GM23338 (cell line): ENCODE measurements around the gene URM1. TPM values are rescaled to one million over a fixed set of nuclear protein-coding genes. Genes with fewer than 3 reads are reported as not detected.

Experiments used
- ATAC-seq: fragments of 200-7000 bp; cut with Tn5 transposase; 3 replicates; pipeline ENCODE4 v1.9.1; 2020
- DNase-seq: peaks from one replicate; pipeline ENCODE4 v3.0.0-alpha.2; 2015; ENCODE audit warnings: low spot score
- H2AFZ ChIP-seq: fragments of 200-600 bp; sonication (generic); 2 replicates; pipeline ENCODE4 v1.8.0; 2016; ENCODE audit warnings: antibody characterized with exemption, mild to moderate bottlenecking, moderate library complexity
- H3F3A ChIP-seq: fragments of 200-600 bp; sonication (generic); replicated peaks from 2 replicates; pipeline ENCODE4 v1.8.0; 2017; ENCODE audit warnings: antibody characterized with exemption, mixed run types, low read depth
- H3K27ac ChIP-seq: fragments of 200-600 bp; sonication (generic); 2 replicates; pipeline ENCODE4 v1.6.1; 2016; ENCODE audit warnings: low read depth
- H3K27me3 ChIP-seq: fragments of 200-600 bp; sonication (generic); 2 replicates; pipeline ENCODE4 v1.8.0; 2016; ENCODE audit warnings: mild to moderate bottlenecking, mixed run types, moderate library complexity; ENCODE audit not compliant: insufficient read depth
- H3K36me3 ChIP-seq: fragments of 200-600 bp; sonication (generic); 2 replicates; pipeline ENCODE4 v1.8.0; 2016; ENCODE audit warnings: mild to moderate bottlenecking; ENCODE audit not compliant: insufficient read depth
- H3K4me1 ChIP-seq: fragments of 200-600 bp; sonication (generic); 2 replicates; pipeline ENCODE4 v1.8.0; 2016; ENCODE audit warnings: mild to moderate bottlenecking, moderate library complexity; ENCODE audit not compliant: insufficient read depth
- H3K4me2 ChIP-seq: fragments of 200-600 bp; sonication (generic); 2 replicates; pipeline ENCODE4 v1.7.1; 2017; ENCODE audit warnings: mixed run types
- H3K4me3 ChIP-seq: fragments of 200-600 bp; sonication (generic); 2 replicates; pipeline ENCODE4 v1.6.1; 2016; ENCODE audit warnings: mixed run types
- H3K79me2 ChIP-seq: fragments of 200-600 bp; sonication (generic); replicated peaks from 2 replicates; pipeline ENCODE4 v1.8.0; 2017; ENCODE audit warnings: mild to moderate bottlenecking; ENCODE audit not compliant: insufficient read depth
- H3K9me2 ChIP-seq: fragments of 200-600 bp; sonication (generic); 2 replicates; pipeline ENCODE4 v1.8.0; 2017; ENCODE audit not compliant: insufficient read depth
- H4K20me1 ChIP-seq: fragments of 200-600 bp; sonication (generic); replicated peaks from 2 replicates; pipeline ENCODE4 v1.8.0; 2017; ENCODE audit warnings: mild to moderate bottlenecking; ENCODE audit not compliant: insufficient read depth
- H3K27ac Mint-ChIP-seq: 2 replicates; pipeline ENCODE4 v1.8.0; 2020; ENCODE audit warnings: inconsistent platforms, mild to moderate bottlenecking, moderate library complexity, mixed read lengths
- H3K27me3 Mint-ChIP-seq: 3 replicates; pipeline ENCODE4 v1.8.0; 2022; ENCODE audit warnings: low read depth, mild to moderate bottlenecking, moderate library complexity, mixed read lengths, inconsistent platforms; ENCODE audit not compliant: insufficient read depth, poor library complexity
- H3K36me3 Mint-ChIP-seq: 3 replicates; pipeline ENCODE4 v1.8.0; 2021; ENCODE audit warnings: low read depth, mild to moderate bottlenecking, inconsistent platforms, moderate library complexity, mixed read lengths
- H3K4me1 Mint-ChIP-seq: 3 replicates; pipeline ENCODE4 v1.8.0; 2020; ENCODE audit warnings: mild to moderate bottlenecking, inconsistent platforms, mixed read lengths
- H3K4me3 Mint-ChIP-seq: 3 replicates; pipeline ENCODE4 v1.8.0; 2021; ENCODE audit warnings: moderate library complexity, mild to moderate bottlenecking, inconsistent platforms, mixed read lengths
- H3K9me3 Mint-ChIP-seq: 3 replicates; pipeline ENCODE4 v1.8.0; 2020; ENCODE audit warnings: moderate library complexity, mild to moderate bottlenecking, inconsistent platforms, mixed read lengths
- CREB1 ChIP-seq: fragments of 250-450 bp; sonication (Bioruptor Pico); IDR thresholded peaks from 2 replicates; pipeline ENCODE4 v1.5.0; 2020; ENCODE audit warnings: low read depth, mild to moderate bottlenecking, moderate library complexity
- EZH2 ChIP-seq: fragments of 200-600 bp; sonication (generic); IDR thresholded peaks from one replicate; pipeline ENCODE4 v1.8.0; 2017; ENCODE audit warnings: antibody characterized with exemption, mild to moderate bottlenecking, low read depth; ENCODE audit not compliant: unreplicated experiment
- EZH2phosphoT487 ChIP-seq: fragments of 200-600 bp; sonication (generic); IDR thresholded peaks from one replicate; pipeline ENCODE4 v1.8.1; 2018; ENCODE audit warnings: antibody characterized with exemption; ENCODE audit not compliant: unreplicated experiment
- JUNB ChIP-seq: IDR thresholded peaks from one replicate; pipeline ENCODE4 v1.6.1; 2016; ENCODE audit warnings: antibody characterized with exemption; ENCODE audit not compliant: unreplicated experiment
- NANOG ChIP-seq: IDR thresholded peaks from 2 replicates; pipeline ENCODE4 v1.6.1; 2016; ENCODE audit warnings: antibody characterized with exemption, borderline replicate concordance
- POLR2AphosphoS5 ChIP-seq: IDR thresholded peaks from 2 replicates; pipeline ENCODE4 v1.6.1; 2016; ENCODE audit warnings: antibody characterized with exemption, low read depth
- STAT1 ChIP-seq: IDR thresholded peaks from one replicate; pipeline ENCODE4 v1.6.1; 2016; ENCODE audit warnings: antibody characterized with exemption; ENCODE audit not compliant: unreplicated experiment
- ZNF114 ChIP-seq: fragments of 250-450 bp; sonication (Bioruptor Pico); IDR thresholded peaks from 2 replicates; pipeline ENCODE4 v1.5.0; 2020; ENCODE audit warnings: mild to moderate bottlenecking, moderate library complexity
- ZNF331 ChIP-seq: fragments of 250-450 bp; sonication (Bioruptor Pico); IDR thresholded peaks from 2 replicates; pipeline ENCODE4 v1.5.0; 2020; ENCODE audit warnings: low read depth, mild to moderate bottlenecking, moderate library complexity
- polyA plus RNA-seq: library from polyadenylated mRNA; unstranded; fragments of >200 nt; fragmentation: Nextera tagmentation; extraction: Ambion mirVana; gene quantifications from 2 replicates; pipeline ENCODE4 v1.2.1, GENCODE V29; 2016
- total RNA-seq: library from RNA; depleted of rRNA; stranded (reverse); fragments of >200 nt; shearing (Covaris generic); gene quantifications from 2 replicates; pipeline ENCODE4 v1.2.3, GENCODE V29; 2014
- TF ChIP-seq, protein P1 (sequence below): IDR thresholded peaks from one replicate; pipeline ENCODE4 v1.6.1; 2018; ENCODE audit warnings: antibody characterized with exemption; ENCODE audit not compliant: unreplicated experiment
- TF ChIP-seq, protein P2 (sequence below): fragments of 250-450 bp; sonication (Bioruptor Pico); IDR thresholded peaks from 2 replicates; pipeline ENCODE4 v1.5.0; 2020; ENCODE audit warnings: mild to moderate bottlenecking, moderate library complexity
- TF ChIP-seq, protein P3 (sequence below), 2 experiments: fragments of 200-600 bp in 1 of 2; sonication (generic) in 1 of 2; conservative IDR thresholded peaks; 2 replicates each; pipeline versions ENCODE4 v1.5.1 to v1.6.1; 2016 to 2017; ENCODE audit warnings: antibody characterized with exemption in 2 of 2, low read depth in 2 of 2, mild to moderate bottlenecking in 2 of 2, moderate library complexity in 1 of 2
- TF ChIP-seq, protein P4 (sequence below): IDR thresholded peaks from 2 replicates; pipeline ENCODE4 v1.6.1; 2016; ENCODE audit warnings: antibody characterized with exemption

URM1 gene
- total and polyA plus RNA-seq, 2 experiments from 2014 or later, result 28.6 to 47.8 TPM

DNA sequence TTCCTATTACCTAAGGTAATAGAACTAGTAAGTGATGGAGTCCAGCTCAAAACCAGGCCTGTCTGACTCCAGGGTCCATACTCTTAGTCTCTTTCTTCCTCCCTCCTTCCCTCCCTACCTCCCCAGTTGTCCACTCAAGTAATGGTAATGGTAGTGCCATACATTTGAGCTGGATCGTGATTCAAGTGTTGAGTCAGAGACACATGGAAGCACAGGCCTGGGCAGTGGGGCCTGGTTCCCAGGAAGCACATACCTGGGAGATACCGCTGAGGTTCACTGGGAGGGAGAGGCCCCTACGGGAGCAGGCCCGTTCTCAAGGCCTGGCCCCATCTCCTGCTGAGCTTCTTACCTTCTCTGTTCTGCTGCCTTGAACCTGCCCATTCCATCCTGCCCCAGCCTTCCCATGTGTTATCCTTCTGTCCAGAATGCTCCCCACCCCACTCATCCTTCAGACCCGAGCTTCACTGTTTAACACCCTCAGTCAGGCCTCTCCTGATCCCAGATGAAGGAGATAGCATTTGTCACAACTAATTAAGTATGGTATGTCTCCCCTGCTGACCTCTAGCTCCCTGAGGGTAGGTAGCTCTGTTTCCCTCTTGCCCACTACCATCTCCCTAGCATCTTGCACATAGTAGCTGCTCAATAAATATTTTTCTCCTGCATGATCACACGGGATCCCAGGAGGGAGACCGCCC, 13.8 kb downstream of the URM1 start:
- Histone ChIP-seq H3K27me3 (peaks cover 91% of the 10 kb centered on the region), H3K79me2 (peaks cover 13% of the 10 kb centered on the region; the same call in 1 of the 2 replicates), H2AFZ (no peak overlapping the region), H3F3A (peaks cover 23% of the 10 kb centered on the region), H3K36me3 (peaks cover 10% of the 10 kb centered on the region; the same call in 1 of the 2 replicates), H3K4me2 (peak overlapping the region; percentile 77), H3K4me1 (peaks cover 63% of the 10 kb centered on the region), H3K27ac (no peak overlapping the region), H4K20me1 (peaks cover 37% of the 10 kb centered on the region), H3K4me3 (peak overlapping the region; percentile 31; the same call in 1 of the 2 replicates), H3K9me2 (no peaks in the 10 kb centered on the region)
- TF ChIP-seq, protein P1, sequence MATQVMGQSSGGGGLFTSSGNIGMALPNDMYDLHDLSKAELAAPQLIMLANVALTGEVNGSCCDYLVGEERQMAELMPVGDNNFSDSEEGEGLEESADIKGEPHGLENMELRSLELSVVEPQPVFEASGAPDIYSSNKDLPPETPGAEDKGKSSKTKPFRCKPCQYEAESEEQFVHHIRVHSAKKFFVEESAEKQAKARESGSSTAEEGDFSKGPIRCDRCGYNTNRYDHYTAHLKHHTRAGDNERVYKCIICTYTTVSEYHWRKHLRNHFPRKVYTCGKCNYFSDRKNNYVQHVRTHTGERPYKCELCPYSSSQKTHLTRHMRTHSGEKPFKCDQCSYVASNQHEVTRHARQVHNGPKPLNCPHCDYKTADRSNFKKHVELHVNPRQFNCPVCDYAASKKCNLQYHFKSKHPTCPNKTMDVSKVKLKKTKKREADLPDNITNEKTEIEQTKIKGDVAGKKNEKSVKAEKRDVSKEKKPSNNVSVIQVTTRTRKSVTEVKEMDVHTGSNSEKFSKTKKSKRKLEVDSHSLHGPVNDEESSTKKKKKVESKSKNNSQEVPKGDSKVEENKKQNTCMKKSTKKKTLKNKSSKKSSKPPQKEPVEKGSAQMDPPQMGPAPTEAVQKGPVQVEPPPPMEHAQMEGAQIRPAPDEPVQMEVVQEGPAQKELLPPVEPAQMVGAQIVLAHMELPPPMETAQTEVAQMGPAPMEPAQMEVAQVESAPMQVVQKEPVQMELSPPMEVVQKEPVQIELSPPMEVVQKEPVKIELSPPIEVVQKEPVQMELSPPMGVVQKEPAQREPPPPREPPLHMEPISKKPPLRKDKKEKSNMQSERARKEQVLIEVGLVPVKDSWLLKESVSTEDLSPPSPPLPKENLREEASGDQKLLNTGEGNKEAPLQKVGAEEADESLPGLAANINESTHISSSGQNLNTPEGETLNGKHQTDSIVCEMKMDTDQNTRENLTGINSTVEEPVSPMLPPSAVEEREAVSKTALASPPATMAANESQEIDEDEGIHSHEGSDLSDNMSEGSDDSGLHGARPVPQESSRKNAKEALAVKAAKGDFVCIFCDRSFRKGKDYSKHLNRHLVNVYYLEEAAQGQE, result no peak
- no peak for TF ChIP-seq EZH2phosphoT487
- TF ChIP-seq, protein P2, sequence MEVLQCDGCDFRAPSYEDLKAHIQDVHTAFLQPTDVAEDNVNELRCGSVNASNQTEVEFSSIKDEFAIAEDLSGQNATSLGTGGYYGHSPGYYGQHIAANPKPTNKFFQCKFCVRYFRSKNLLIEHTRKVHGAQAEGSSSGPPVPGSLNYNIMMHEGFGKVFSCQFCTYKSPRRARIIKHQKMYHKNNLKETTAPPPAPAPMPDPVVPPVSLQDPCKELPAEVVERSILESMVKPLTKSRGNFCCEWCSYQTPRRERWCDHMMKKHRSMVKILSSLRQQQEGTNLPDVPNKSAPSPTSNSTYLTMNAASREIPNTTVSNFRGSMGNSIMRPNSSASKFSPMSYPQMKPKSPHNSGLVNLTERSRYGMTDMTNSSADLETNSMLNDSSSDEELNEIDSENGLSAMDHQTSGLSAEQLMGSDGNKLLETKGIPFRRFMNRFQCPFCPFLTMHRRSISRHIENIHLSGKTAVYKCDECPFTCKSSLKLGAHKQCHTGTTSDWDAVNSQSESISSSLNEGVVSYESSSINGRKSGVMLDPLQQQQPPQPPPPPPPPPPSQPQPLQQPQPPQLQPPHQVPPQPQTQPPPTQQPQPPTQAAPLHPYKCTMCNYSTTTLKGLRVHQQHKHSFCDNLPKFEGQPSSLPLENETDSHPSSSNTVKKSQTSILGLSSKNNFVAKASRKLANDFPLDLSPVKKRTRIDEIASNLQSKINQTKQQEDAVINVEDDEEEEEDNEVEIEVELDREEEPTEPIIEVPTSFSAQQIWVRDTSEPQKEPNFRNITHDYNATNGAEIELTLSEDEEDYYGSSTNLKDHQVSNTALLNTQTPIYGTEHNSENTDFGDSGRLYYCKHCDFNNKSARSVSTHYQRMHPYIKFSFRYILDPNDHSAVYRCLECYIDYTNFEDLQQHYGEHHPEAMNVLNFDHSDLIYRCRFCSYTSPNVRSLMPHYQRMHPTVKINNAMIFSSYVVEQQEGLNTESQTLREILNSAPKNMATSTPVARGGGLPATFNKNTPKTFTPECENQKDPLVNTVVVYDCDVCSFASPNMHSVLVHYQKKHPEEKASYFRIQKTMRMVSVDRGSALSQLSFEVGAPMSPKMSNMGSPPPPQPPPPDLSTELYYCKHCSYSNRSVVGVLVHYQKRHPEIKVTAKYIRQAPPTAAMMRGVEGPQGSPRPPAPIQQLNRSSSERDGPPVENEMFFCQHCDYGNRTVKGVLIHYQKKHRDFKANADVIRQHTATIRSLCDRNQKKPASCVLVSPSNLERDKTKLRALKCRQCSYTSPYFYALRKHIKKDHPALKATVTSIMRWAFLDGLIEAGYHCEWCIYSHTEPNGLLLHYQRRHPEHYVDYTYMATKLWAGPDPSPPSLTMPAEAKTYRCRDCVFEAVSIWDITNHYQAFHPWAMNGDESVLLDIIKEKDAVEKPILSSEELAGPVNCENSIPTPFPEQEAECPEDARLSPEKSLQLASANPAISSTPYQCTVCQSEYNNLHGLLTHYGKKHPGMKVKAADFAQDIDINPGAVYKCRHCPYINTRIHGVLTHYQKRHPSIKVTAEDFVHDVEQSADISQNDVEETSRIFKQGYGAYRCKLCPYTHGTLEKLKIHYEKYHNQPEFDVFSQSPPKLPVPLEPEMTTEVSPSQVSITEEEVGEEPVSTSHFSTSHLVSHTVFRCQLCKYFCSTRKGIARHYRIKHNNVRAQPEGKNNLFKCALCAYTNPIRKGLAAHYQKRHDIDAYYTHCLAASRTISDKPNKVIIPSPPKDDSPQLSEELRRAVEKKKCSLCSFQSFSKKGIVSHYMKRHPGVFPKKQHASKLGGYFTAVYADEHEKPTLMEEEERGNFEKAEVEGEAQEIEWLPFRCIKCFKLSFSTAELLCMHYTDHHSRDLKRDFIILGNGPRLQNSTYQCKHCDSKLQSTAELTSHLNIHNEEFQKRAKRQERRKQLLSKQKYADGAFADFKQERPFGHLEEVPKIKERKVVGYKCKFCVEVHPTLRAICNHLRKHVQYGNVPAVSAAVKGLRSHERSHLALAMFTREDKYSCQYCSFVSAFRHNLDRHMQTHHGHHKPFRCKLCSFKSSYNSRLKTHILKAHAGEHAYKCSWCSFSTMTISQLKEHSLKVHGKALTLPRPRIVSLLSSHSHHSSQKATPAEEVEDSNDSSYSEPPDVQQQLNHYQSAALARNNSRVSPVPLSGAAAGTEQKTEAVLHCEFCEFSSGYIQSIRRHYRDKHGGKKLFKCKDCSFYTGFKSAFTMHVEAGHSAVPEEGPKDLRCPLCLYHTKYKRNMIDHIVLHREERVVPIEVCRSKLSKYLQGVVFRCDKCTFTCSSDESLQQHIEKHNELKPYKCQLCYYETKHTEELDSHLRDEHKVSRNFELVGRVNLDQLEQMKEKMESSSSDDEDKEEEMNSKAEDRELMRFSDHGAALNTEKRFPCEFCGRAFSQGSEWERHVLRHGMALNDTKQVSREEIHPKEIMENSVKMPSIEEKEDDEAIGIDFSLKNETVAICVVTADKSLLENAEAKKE (CRISPR knock-in tag), result no peak
- TF ChIP-seq, protein P3, sequence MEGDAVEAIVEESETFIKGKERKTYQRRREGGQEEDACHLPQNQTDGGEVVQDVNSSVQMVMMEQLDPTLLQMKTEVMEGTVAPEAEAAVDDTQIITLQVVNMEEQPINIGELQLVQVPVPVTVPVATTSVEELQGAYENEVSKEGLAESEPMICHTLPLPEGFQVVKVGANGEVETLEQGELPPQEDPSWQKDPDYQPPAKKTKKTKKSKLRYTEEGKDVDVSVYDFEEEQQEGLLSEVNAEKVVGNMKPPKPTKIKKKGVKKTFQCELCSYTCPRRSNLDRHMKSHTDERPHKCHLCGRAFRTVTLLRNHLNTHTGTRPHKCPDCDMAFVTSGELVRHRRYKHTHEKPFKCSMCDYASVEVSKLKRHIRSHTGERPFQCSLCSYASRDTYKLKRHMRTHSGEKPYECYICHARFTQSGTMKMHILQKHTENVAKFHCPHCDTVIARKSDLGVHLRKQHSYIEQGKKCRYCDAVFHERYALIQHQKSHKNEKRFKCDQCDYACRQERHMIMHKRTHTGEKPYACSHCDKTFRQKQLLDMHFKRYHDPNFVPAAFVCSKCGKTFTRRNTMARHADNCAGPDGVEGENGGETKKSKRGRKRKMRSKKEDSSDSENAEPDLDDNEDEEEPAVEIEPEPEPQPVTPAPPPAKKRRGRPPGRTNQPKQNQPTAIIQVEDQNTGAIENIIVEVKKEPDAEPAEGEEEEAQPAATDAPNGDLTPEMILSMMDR (conservative IDR thresholded peaks at IDR 0.05; ENCODE audit: low read depth in 2 of 2), result no peak
- no peak for TF ChIP-seq ZNF114 (CRISPR knock-in tag)
- no peak for TF ChIP-seq NANOG
- TF ChIP-seq ZNF331 (CRISPR knock-in tag), result no peak
- no peak for TF ChIP-seq EZH2
- no peak for TF ChIP-seq JUNB
- TF ChIP-seq CREB1, result no peak
- no peak for TF ChIP-seq POLR2AphosphoS5
- TF ChIP-seq, protein P4, sequence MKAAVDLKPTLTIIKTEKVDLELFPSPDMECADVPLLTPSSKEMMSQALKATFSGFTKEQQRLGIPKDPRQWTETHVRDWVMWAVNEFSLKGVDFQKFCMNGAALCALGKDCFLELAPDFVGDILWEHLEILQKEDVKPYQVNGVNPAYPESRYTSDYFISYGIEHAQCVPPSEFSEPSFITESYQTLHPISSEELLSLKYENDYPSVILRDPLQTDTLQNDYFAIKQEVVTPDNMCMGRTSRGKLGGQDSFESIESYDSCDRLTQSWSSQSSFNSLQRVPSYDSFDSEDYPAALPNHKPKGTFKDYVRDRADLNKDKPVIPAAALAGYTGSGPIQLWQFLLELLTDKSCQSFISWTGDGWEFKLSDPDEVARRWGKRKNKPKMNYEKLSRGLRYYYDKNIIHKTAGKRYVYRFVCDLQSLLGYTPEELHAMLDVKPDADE, result no peak
- no peak for TF ChIP-seq STAT1
- no peaks in the 10 kb centered on the region for H3K9me3 Mint-ChIP-seq
- peak overlapping the region; percentile 15; the same call in 1 of the 3 replicates for H3K4me3 Mint-ChIP-seq
- H3K36me3 Mint-ChIP-seq, result peaks cover 50% of the 10 kb centered on the region
- H3K27ac Mint-ChIP-seq, result no peak overlapping the region
- peaks cover 72% of the 10 kb centered on the region for H3K4me1 Mint-ChIP-seq
- peaks cover 90% of the 10 kb centered on the region for H3K27me3 Mint-ChIP-seq
- ATAC-seq (peak; percentile 1; the same call in 2 of the 3 replicates), DNase-seq (no peak)
